Activated naive CD4-positive, alpha-beta T cell treated with Interleukin-2 at 50 U/mL for 16 hours (primary cell): Measurements from ENCODE around the gene AGPAT2.

Experiments
- DNase-seq: peaks from one replicate; pipeline ENCODE4 v3.0.0-alpha.2; 2020

The AGPAT2 gene

GRCh38 chr9:136686794-136687711, at the start of gene AGPAT2:
TSS of gene AGPAT2 (minus strand) at chr9:136687457. CDS start at chr9:136687357, 100 bp downstream.
- peak; percentile 64 for DNase-seq

- no peak for DNase-seq
Measured at GRCh38 chr9:136735812-136736480, 48.7 kb upstream of the AGPAT2 start.

GRCh38 chr9:136734837-136735496, 47.7 kb upstream of the AGPAT2 start:
- DNase-seq = no peak

GRCh38 chr9:136733611-136734010, 46.4 kb upstream of the AGPAT2 start:
- DNase-seq = no peak

GRCh38 chr9:136732444-136733178, 45.4 kb upstream of the AGPAT2 start:
- DNase-seq = no peak

GRCh38 chr9:136729926-136730325, 42.7 kb upstream of the AGPAT2 start:
- DNase-seq = no peak

- DNase-seq = no peak
Measured at GRCh38 chr9:136729144-136729543, 41.9 kb upstream of the AGPAT2 start.

GRCh38 chr9:136728548-136729123, 41.4 kb upstream of the AGPAT2 start:
- DNase-seq = no peak

GRCh38 chr9:136728080-136728547, 40.9 kb upstream of the AGPAT2 start:
- peak; percentile 93 for DNase-seq

- DNase-seq = peak; percentile 48
Measured at GRCh38 chr9:136726631-136727191, 39.5 kb upstream of the AGPAT2 start.

- DNase-seq = no peak
Measured at GRCh38 chr9:136726118-136726517, 38.9 kb upstream of the AGPAT2 start.

- no peak for DNase-seq
Measured at GRCh38 chr9:136725612-136726011, 38.4 kb upstream of the AGPAT2 start.

- DNase-seq = no peak
Measured at GRCh38 chr9:136724772-136725171, 37.5 kb upstream of the AGPAT2 start.

GRCh38 chr9:136723989-136724388, 36.7 kb upstream of the AGPAT2 start:
- DNase-seq = no peak

GRCh38 chr9:136723362-136723976, 36.2 kb upstream of the AGPAT2 start:
- DNase-seq = no peak

GRCh38 chr9:136722969-136723356, 35.7 kb upstream of the AGPAT2 start:
- DNase-seq = no peak

GRCh38 chr9:136722093-136722968, 35.1 kb upstream of the AGPAT2 start:
- no peak for DNase-seq

- DNase-seq = no peak
Measured at GRCh38 chr9:136721339-136722092, 34.3 kb upstream of the AGPAT2 start.

GRCh38 chr9:136720898-136721338, 33.7 kb upstream of the AGPAT2 start:
- DNase-seq = no peak
